Umbilical cord (tissue), 2 donors: ENCODE measurements around the gene NPSR1. TPM values are rescaled to one million over a fixed set of nuclear protein-coding genes. Genes with fewer than 3 reads are reported as not detected.

Experiments used
- DNase-seq: peaks from one replicate; pipeline ENCODE4 v3.0.0-alpha.2; 2015; ENCODE audit warnings: low spot score
- total RNA-seq: library from RNA; depleted of rRNA; stranded (reverse); fragments of >200 nt; gene quantifications from one replicate; pipeline ENCODE4 v1.2.3, GENCODE V29; 2014; ENCODE audit warnings: low replicate concordance; ENCODE audit not compliant: insufficient read depth

NPSR1 gene
- total RNA-seq, 1 donor from 2014 or later = not detected

DNA sequence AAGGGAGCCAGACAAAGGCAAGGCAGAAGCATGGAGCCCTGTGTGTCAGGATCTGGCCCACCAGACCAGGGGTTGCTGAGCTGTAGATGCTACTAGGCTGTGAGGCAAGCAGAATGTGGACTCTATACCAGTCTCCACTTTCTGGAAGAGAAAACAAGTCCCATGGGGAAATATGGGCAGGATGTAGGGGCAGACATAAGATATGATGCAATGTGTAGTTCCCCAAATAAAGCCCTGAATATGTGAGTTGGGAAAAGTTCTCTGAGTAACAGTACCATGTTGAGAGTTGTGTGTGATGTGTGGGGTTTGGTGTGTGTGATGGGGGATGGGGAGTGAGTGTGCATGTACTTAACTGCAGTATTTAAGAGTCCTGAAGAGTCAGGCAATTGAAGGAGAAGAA is 62.3 kb downstream of the NPSR1 start:
- no peak for DNase-seq

DNA sequence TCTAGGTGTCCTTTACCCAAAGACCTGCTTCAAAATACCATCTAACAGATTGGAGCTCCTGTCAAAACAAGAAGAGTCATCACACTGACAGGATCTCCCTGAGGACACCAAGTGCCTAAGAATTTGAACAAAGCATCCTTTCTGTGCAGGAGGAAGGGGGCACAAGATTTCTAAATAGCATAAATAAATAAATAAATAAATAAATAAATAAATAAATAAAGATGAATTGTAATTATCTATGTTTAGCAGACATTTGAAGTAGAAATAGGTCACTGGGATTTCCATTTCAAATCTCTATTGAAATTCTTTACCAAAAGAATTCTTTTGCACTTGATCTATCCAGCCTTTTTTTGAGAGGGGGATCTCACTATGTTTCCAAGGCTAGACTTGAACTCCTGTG is 65.3 kb downstream of the NPSR1 start:
- no peak for DNase-seq

- DNase-seq = peak; percentile 2
These were observed 66.0 kb downstream of the NPSR1 start for GRCh38 chr7:34723866-34724490.

DNA sequence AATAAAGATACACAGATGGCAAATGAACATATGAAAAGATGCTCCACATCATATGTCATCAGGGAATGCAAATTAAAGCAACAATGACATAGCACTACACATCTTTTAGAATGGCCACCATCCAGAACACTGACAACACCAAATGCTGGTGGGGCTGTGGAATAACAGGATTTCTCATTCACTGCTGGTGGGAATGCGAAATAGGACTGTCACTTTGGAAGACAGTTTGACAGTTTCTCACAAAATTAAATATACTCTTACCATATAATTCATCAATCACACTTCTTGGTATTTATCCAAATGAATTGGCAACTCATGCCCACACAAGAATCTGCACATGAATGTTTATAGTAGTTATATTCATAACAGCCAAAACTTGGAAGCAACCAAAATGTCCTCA is 68.2 kb downstream of the NPSR1 start:
- no peak for DNase-seq

DNA sequence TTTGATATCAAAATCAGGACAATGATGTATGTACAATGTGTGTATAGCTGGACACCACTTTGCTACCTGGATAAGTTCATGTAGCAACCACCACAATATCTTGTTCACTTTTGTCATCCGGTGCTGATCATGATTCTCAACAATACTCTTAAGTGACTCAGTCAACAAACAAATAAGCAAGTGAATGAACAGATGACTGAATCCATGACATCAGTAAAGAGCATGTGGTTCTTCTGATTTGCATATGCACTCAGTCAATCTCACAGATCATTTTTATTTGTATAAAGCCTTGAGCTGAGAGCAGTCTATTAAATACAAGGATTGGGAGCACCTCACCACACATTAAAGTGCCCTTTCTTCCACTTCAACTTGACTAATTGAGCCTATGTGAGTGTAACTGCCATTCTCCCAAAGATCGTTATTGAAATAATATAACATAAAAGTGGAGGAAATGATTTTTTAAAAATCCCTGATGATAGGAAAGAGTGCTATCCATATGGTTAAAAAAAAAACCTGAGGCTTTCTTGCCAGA is 69.5 kb downstream of the NPSR1 start:
- DNase-seq = no peak

- no peak for DNase-seq
These were observed 70.1 kb downstream of the NPSR1 start for GRCh38 chr7:34728156-34728555.

DNA sequence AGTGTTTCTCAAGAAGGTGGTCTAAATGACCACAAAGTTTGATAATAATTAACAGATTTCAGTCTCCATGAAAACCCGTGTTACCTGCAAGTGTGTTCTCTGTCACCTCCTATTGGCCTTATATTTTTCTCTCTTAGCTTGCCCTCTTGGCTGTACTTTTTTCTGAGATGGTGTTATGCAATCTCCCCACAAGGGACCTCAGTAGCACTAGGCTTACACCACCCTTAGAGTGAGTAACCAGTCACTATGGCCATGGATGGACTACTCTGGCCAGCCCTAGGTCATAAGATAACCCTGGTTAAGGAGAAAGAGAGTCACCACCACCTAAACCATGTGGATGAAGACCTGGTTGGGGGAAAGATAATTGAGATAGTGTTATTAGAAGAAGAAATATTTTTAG is 76.8 kb downstream of the NPSR1 start:
- no peak for DNase-seq

- DNase-seq = no peak
These were observed 77.5 kb downstream of the NPSR1 start for GRCh38 chr7:34735526-34735925.

DNA sequence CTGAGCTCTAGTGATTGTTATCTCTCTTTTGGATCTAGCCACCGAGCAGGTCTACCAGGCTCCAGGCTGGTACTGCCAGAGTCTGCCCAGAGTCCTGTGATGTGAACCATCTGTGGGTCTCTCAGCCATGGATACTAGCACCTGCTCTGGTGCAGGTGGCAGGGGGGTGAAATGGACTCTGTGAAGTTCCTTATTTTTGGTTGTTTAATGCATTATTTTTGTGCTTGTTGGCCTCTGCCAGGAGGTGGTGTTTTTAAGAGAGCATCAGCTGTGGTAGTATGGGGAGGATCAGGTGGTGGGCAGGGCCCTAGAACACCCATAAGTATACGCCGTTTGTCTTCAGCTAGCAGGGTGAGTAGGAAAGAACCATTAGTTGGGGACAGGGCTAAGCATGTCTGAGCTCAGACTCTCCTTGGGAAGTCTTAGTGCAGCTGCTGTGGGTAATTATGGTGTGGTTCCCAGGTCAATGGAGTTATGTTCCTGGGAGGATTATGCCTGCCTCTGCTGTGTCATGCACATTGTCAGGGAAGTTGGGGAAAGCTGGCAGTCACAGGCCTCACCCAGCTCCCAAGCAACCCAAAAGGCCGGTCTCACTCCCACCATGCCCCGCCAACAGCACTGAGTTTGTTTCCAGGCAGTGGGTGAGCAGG is 81.8 kb downstream of the NPSR1 start:
- DNase-seq = no peak

GRCh38 chr7:34740840-34741239 is 82.8 kb downstream of the NPSR1 start:
- no peak for DNase-seq

- no peak for DNase-seq
These were observed 89.3 kb downstream of the NPSR1 start for GRCh38 chr7:34747176-34747781.

DNA sequence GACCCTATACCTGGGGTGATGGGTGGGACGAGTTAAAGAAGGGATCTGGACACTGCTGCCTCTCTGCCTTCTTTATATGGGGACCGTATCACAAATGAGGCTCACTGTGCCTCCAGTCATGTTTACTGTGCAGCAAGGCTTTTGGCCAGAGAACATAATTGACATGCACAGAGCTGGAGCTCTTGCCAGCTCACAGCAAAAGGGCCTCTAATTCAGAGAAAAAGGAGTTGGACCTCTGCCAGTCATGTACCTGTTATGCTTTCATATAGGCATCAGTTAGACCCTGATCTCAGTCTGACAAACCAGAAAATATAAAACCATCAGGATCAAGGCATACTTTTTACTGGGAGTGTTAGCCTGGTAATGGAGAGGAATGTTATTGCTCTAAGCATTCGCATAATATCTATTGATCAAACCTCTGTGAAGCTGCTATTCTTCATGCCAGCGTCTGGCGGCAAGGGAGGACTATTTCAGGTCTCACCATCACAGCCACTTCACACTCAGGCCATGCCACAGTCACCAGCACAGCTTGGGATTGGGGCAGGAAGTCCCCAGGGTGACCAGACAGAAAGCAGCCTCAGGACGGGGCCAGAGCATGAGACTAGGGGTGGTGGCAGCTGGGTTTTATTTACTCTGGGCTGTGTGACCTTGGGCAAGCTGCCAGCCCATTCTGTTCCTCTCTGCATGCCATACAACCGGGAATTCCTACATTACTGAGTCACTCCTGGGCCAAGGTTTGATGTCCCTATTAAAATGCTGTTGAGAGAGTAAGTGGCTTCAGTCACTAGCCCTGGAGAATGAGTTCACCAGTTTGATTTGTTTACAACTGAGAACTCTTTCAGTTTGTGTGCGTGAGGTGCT is 90.1 kb downstream of the NPSR1 start:
- DNase-seq = peak; percentile 36

- no peak for DNase-seq
These were observed 90.7 kb downstream of the NPSR1 start for GRCh38 chr7:34748728-34749089.

- DNase-seq = no peak
These were observed 91.4 kb downstream of the NPSR1 start for GRCh38 chr7:34749446-34749845.

GRCh38 chr7:34750209-34750608 is 92.2 kb downstream of the NPSR1 start:
- no peak for DNase-seq

DNA sequence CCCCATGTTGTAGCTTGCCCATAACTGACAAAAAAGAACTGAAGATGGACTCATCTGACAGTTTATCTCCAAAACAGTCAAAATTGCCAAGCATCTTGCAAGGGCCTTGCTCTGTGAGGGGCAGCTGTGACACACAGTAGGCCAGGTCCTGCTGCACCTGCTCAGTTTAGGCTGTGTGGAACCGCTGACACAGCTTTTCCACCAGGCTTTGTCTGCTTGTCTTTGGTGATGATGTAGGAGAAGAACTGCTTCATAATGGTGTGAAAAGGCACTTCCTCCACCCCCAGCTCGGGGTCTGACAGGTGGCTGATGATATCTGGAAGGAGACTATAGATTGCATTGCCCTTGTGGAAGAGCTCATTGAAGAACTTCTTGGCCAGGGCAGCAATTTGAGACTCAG is 92.6 kb downstream of the NPSR1 start:
- DNase-seq = no peak

DNA sequence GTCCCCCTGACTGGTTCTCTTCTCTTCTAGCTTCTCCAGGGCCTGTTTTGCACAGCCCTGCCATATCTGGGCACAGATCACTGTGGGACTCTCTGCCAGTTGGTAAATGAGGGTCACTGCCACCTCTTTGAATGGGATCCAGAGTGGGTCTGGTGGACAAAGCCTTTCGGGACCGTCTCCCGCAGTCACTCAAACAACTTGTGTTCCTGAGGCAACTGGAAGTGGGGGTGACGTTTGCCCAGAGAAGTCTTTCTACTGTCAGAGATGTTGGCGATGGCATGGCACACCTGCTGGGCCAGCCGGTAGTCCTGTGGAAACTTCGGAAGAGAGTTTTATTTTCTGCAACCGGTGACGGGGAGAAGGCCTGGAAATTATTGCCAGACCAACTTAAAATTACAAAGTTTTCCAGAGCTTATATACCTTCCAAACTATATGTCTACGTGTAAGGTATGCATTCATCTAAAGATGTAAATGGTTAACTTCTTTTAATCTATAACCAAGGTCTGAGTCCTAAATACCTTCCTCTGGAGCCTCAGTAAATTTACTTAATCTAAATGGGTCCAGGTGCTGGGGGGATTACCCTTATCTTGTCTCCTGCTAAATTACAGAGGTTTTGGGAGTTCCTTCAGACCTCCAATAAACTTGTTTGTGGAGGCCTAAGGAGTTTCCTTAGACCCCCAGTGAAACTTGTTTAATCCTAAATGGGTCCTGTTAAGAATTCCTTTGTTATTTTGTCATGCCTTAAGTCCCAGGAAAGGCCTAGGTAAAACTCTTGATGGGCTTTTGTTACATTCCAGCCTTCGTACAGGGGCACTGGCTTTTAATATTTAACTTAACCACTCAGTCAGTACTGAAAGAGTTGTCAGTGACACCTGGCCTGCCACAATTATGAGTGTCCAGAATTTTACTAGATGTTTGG is 94.0 kb downstream of the NPSR1 start:
- no peak for DNase-seq

- DNase-seq = no peak
These were observed 94.9 kb downstream of the NPSR1 start for GRCh38 chr7:34752929-34753328.

GRCh38 chr7:34755008-34755407 is 97.0 kb downstream of the NPSR1 start:
- DNase-seq = no peak

GRCh38 chr7:34756025-34756437 is 98.0 kb downstream of the NPSR1 start:
- DNase-seq = no peak

DNA sequence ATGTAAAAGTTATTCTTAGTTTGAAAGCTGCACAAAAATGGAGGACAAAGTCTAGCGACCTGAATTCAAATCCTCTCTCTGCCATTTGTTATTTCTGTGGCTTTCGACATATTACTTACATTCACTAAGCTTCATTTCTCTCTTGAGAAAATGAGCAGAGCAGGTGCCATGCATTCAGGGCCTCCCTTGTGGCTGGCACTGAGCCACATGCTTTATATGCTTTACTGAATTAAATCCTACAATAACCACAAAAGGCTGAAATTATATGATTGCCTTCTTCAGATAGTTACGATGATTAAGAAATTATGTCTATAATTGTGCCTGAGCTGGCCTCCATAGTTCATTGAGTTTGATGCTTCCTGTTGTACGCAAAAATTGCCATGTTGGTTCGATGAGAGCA is 98.7 kb downstream of the NPSR1 start:
- no peak for DNase-seq
